ENCODE data around the gene KANSL1.

Gene KANSL1

GRCh38 chr17:46167267-46167666 is 26.0 kb downstream of the KANSL1 start:
- no peak for DNase-seq

- DNase-seq, result no peak
Observed at GRCh38 chr17:46166692-46167249, 26.5 kb downstream of the KANSL1 start.

GRCh38 chr17:46163929-46164594 is 29.2 kb downstream of the KANSL1 start:
- DNase-seq, result no peak

- DNase-seq, result no peak
Observed at GRCh38 chr17:46163316-46163715, 29.9 kb downstream of the KANSL1 start.

GRCh38 chr17:46162866-46163265 is 30.4 kb downstream of the KANSL1 start:
- no peak for DNase-seq

- no peak for DNase-seq
Observed at GRCh38 chr17:46160169-46160568, 33.1 kb downstream of the KANSL1 start.

- DNase-seq, result no peak
Observed at GRCh38 chr17:46159686-46160085, 33.5 kb downstream of the KANSL1 start.

GRCh38 chr17:46158323-46159296 is 34.6 kb downstream of the KANSL1 start:
- no peak for DNase-seq

- no peak for DNase-seq
Observed at GRCh38 chr17:46157443-46158062, 35.7 kb downstream of the KANSL1 start.

- DNase-seq, result no peak
Observed at GRCh38 chr17:46154151-46154816, 38.9 kb downstream of the KANSL1 start.

GRCh38 chr17:46152423-46152822 is 40.8 kb downstream of the KANSL1 start:
- DNase-seq, result no peak

- no peak for DNase-seq
Observed at GRCh38 chr17:46151762-46152161, 41.5 kb downstream of the KANSL1 start.

GRCh38 chr17:46150216-46150963 is 42.8 kb downstream of the KANSL1 start:
- DNase-seq, result no peak

GRCh38 chr17:46148247-46148646 is 45.0 kb downstream of the KANSL1 start:
- no peak for DNase-seq

GRCh38 chr17:46147296-46147695 is 45.9 kb downstream of the KANSL1 start:
- DNase-seq, result no peak

- no peak for DNase-seq
Observed at GRCh38 chr17:46144246-46144645, 49.0 kb downstream of the KANSL1 start.

- no peak for DNase-seq
Observed at GRCh38 chr17:46143827-46144236, 49.4 kb downstream of the KANSL1 start.

GRCh38 chr17:46141645-46142044 is 51.6 kb downstream of the KANSL1 start:
- DNase-seq, result no peak

- no peak for DNase-seq
Observed at GRCh38 chr17:46140645-46141197, 52.5 kb downstream of the KANSL1 start.

- DNase-seq, result no peak
Observed at GRCh38 chr17:46139432-46140210, 53.6 kb downstream of the KANSL1 start.

- no peak for DNase-seq
Observed at GRCh38 chr17:46138473-46138872, 54.8 kb downstream of the KANSL1 start.

Data from activated CD4-positive, CD25-positive, alpha-beta regulatory T cell treated with anti-CD3 and anti-CD28 coated beads, Interleukin-2, amount 50 U/mL, for 72 hours (primary cell).